IMR-90 (cell line): ENCODE measurements around the gene LGALS3. TPM values are rescaled to one million over a fixed set of nuclear protein-coding genes. Genes with fewer than 3 reads are reported as not detected.
A peak's percentile ranks its signal among the peaks of the same experiment; 100 is the strongest.

Source experiments
- ATAC-seq: fragments of 200-7000 bp; cut with Tn5 transposase; 2 replicates; pipeline ENCODE4 v1.9.1; 2020; ENCODE audit warnings: low read depth, mild to moderate bottlenecking, moderate library complexity
- BruUV-seq: library from RNA; stranded (reverse); fragments of 400-500 nt; replicated peaks from 2 replicates; lab custom pipeline; 2021; lab: Mats Ljungman, UMichigan
- CTCF ChIA-PET: fragments of 300-600 bp; formaldehyde crosslinking; extraction: SDS; loops from one replicate; lab custom pipeline; 2021; ENCODE audit warnings: antibody characterized with exemption; lab: Yijun Ruan, JAX
- POLR2A ChIA-PET: fragments of 300-600 bp; sonication (Branson Sonifier 250); formaldehyde crosslinking; loops from one replicate; lab custom pipeline; 2022; ENCODE audit warnings: antibody characterized with exemption; ENCODE audit not compliant: unreplicated experiment; lab: Charles Lee
- DNase-seq: peaks from one replicate; pipeline ENCODE4 v3.0.0; 2013
- H2AFZ ChIP-seq: replicated peaks from 2 replicates; pipeline ENCODE3; 2013; ENCODE audit warnings: low read length, mild to moderate bottlenecking; ENCODE audit not compliant: poor library complexity
- H2AK5ac ChIP-seq: 2 replicates; pipeline ENCODE4 v1.6.1; 2013; ENCODE audit warnings: low read depth, low read length, inconsistent platforms
- H2AK9ac ChIP-seq: replicated peaks from 2 replicates; pipeline ENCODE3; 2013; ENCODE audit warnings: mild to moderate bottlenecking, low read depth, low read length, moderate library complexity; ENCODE audit not compliant: poor library complexity
- H2BK120ac ChIP-seq: 2 replicates; pipeline ENCODE4 v1.6.1; 2013; ENCODE audit warnings: low read depth, low read length, inconsistent platforms
- H2BK15ac ChIP-seq: 3 replicates; pipeline ENCODE4 v1.6.1; 2013; ENCODE audit warnings: low read depth, low read length, inconsistent platforms
- H2BK20ac ChIP-seq: 2 replicates; pipeline ENCODE4 v1.6.1; 2013; ENCODE audit warnings: low read depth, mild to moderate bottlenecking, inconsistent platforms, low read length, moderate library complexity
- H2BK5ac ChIP-seq: 2 replicates; pipeline ENCODE4 v1.6.1; 2013; ENCODE audit warnings: mild to moderate bottlenecking, low read depth, low read length, inconsistent platforms; ENCODE audit not compliant: poor library complexity, severe bottlenecking
- H3K14ac ChIP-seq: replicated peaks from 2 replicates; pipeline ENCODE4 v1.6.1; 2013; ENCODE audit warnings: low read depth, low read length, inconsistent platforms
- H3K18ac ChIP-seq: 2 replicates; pipeline ENCODE4 v1.6.1; 2013; ENCODE audit warnings: low read depth, low read length, control low read depth
- H3K23ac ChIP-seq: 2 replicates; pipeline ENCODE4 v1.6.1; 2013; ENCODE audit warnings: low read depth, low read length, inconsistent platforms
- H3K27ac ChIP-seq: 2 replicates; pipeline ENCODE4 v1.5.1; 2013; ENCODE audit warnings: mild to moderate bottlenecking, control low read depth, low read length; ENCODE audit not compliant: insufficient read depth
- H3K27me3 ChIP-seq: 2 replicates; pipeline ENCODE4 v1.6.1; 2013; ENCODE audit warnings: low read length; ENCODE audit not compliant: control insufficient read depth, insufficient read depth
- H3K36me3 ChIP-seq: 2 replicates; pipeline ENCODE4 v1.6.1; 2013; ENCODE audit warnings: low read length, mixed read lengths; ENCODE audit not compliant: control insufficient read depth, insufficient read depth
- H3K4ac ChIP-seq: 2 replicates; pipeline ENCODE4 v1.6.1; 2013; ENCODE audit warnings: low read depth, low read length, inconsistent platforms
- H3K4me1 ChIP-seq: 2 replicates; pipeline ENCODE4 v1.6.1; 2013; ENCODE audit warnings: low read length, mixed read lengths; ENCODE audit not compliant: control insufficient read depth, insufficient read depth
- H3K4me2 ChIP-seq: 2 replicates; pipeline ENCODE4 v1.6.1; 2013; ENCODE audit warnings: low read depth, mild to moderate bottlenecking, control low read depth, low read length, moderate library complexity
- H3K4me3 ChIP-seq: 2 replicates; pipeline ENCODE4 v1.5.1; 2013; ENCODE audit warnings: low read depth, mild to moderate bottlenecking, control low read depth, low read length, moderate library complexity; ENCODE audit not compliant: insufficient read depth
- H3K56ac ChIP-seq: 2 replicates; pipeline ENCODE4 v1.6.1; 2013; ENCODE audit warnings: low read length, inconsistent platforms; ENCODE audit not compliant: insufficient read depth; ENCODE audit errors: extremely low read depth
- H3K79me1 ChIP-seq, 2 experiments: 2 replicates each; pipeline ENCODE4 v1.6.1; 2013; ENCODE audit warnings: low read length in 2 of 2, inconsistent platforms in 1 of 2, low read depth in 1 of 2
- H3K9ac ChIP-seq: 2 replicates; pipeline ENCODE4 v1.6.1; 2013; ENCODE audit warnings: low read depth, low read length, control low read depth
- H3K9me1 ChIP-seq: 2 replicates; pipeline ENCODE4 v1.6.1; 2013; ENCODE audit warnings: low read length, inconsistent platforms; ENCODE audit not compliant: insufficient read depth
- H3K9me3 ChIP-seq: 2 replicates; pipeline ENCODE4 v1.6.1; 2013; ENCODE audit warnings: low read length; ENCODE audit not compliant: control insufficient read depth, insufficient read depth
- H4K20me1 ChIP-seq: 2 replicates; pipeline ENCODE4 v1.6.1; 2013; ENCODE audit warnings: low read length, inconsistent platforms; ENCODE audit not compliant: insufficient read depth
- H4K5ac ChIP-seq: 2 replicates; pipeline ENCODE4 v1.6.1; 2013; ENCODE audit warnings: mild to moderate bottlenecking, low read depth, low read length, control low read depth
- H4K8ac ChIP-seq, 2 experiments: 2 replicates each; pipeline ENCODE4 v1.6.1; 2013; ENCODE audit warnings: low read depth in 2 of 2, low read length in 2 of 2, control low read depth in 1 of 2, inconsistent platforms in 1 of 2
- H4K91ac ChIP-seq: 2 replicates; pipeline ENCODE4 v1.6.1; 2013; ENCODE audit warnings: low read depth, low read length, inconsistent platforms; ENCODE audit not compliant: insufficient read depth
- BHLHE40 ChIP-seq: fragments of 150-350 bp; IDR thresholded peaks from 2 replicates; pipeline ENCODE4 v1.6.1; 2016; ENCODE audit warnings: mild to moderate bottlenecking, low read depth, low read length
- CEBPB ChIP-seq: IDR thresholded peaks from 2 replicates; pipeline ENCODE4 v1.6.1; 2012; ENCODE audit warnings: low read depth, low read length, improper control_type of control experiment
- CHD1 ChIP-seq: IDR thresholded peaks from 2 replicates; pipeline ENCODE4 v1.6.1; 2012; ENCODE audit warnings: low read depth, low read length, improper control_type of control experiment
- FOS ChIP-seq: fragments of 150-350 bp; IDR thresholded peaks from 2 replicates; pipeline ENCODE4 v1.6.1; 2016; ENCODE audit warnings: low read depth, low read length
- MAZ ChIP-seq: IDR thresholded peaks from 2 replicates; pipeline ENCODE4 v1.6.1; 2012; ENCODE audit warnings: low read depth, mild to moderate bottlenecking, low read length, improper control_type of control experiment, moderate library complexity, borderline replicate concordance
- USF2 ChIP-seq: fragments of 150-350 bp; IDR thresholded peaks from 2 replicates; pipeline ENCODE4 v1.6.1; 2017; ENCODE audit warnings: mild to moderate bottlenecking, antibody characterized with exemption, low read length, low read depth
- WGBS, 2 experiments: methylation state at CpG; one replicate each; pipeline versions ENCODE4 v1.1.5 to v1.1.7; 2013; ENCODE audit warnings: missing lambda C conversion rate in 2 of 2; ENCODE audit not compliant: insufficient read length in 1 of 2; ENCODE audit errors: extremely low coverage in 2 of 2; 5-methylcytosine and 5-hydroxymethylcytosine counted together
- dilution Hi-C: fragments of 300-500 bp; cut with HindIII; formaldehyde crosslinking; loops from one replicate; pipeline ENCODE4 v1.14.3; 2018; ENCODE audit warnings: low sequenced_read_pairs; ENCODE audit not compliant: unreplicated experiment
- in situ Hi-C: fragments of 300-500 bp; cut with MboI; formaldehyde crosslinking; loops from 3 replicates; pipeline ENCODE4 v1.14.3; 2019; ENCODE audit warnings: low sequenced_read_pairs, inconsistent platforms, mixed read lengths
- intact Hi-C: fragments of 100-400 bp; cut with micrococcal nuclease; formaldehyde crosslinking; loops from 2 replicates; pipeline ENCODE4 v1.10.0; 2022
- polyA plus RNA-seq, 3 experiments: library from polyadenylated mRNA; depleted of rRNA; stranded (reverse); fragments of >200 nt; gene quantifications; 2 replicates each; pipeline ENCODE4 v1.2.3, GENCODE V29; 2012; ENCODE audit warnings: low replicate concordance in 1 of 3
- total RNA-seq: library from RNA; depleted of rRNA; stranded (reverse); fragments of >200 nt; gene quantifications from 2 replicates; pipeline ENCODE4 v1.2.3, GENCODE V29; 2012

Gene LGALS3
- total and polyA plus RNA-seq, 2 of the 4 experiments (the other 2 are of a cell fraction): 84.4 to 171 TPM

DNA sequence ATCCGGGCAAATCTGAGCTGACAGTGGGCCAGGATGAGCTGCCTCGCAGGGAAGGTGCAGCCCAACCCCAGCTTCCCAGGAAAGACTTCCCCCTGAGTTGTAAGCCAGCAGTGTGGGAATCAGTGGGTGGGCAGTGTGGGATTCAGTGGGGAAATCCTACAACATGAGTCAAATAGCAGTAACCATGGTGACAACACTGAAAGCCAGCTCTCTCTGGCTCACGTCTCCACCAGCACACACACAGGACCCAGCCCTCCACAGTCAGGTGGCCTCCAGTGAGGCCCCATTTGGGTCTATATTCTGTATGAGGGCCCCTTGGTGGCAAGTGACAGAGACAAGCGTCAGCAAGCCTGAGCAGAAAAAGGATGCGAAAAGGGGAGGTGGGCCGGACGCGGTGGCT is 6.0 kb upstream of the LGALS3 start:
- Histone ChIP-seq H2BK20ac (peak overlapping the region; percentile 58; the same call in 1 of the 2 replicates), H3K4me2 (peak overlapping the region; percentile 45; the same call in 1 of the 2 replicates), H4K8ac (peak overlapping the region in 1 of 2 experiments; percentile 59; a peak in 1 of 4 replicates), H2BK15ac (no peak overlapping the region; the same call in 2 of the 3 replicates), H3K36me3 (no peaks in the 10 kb centered on the region), H3K14ac (no peak overlapping the region), H4K20me1 (no peaks in the 10 kb centered on the region), H3K18ac (peak overlapping the region; percentile 41; the same call in 1 of the 2 replicates), H3K27ac (no peak overlapping the region), H2BK120ac (peak overlapping the region; percentile 61), H3K27me3 (no peaks in the 10 kb centered on the region), H3K9ac (no peak overlapping the region), H3K9me3 (no peaks in the 10 kb centered on the region), H4K91ac (peak overlapping the region; percentile 62), H2BK5ac (no peak overlapping the region), H2AK5ac (peak overlapping the region; percentile 24; the same call in 1 of the 2 replicates), H3K23ac (no peak overlapping the region), H3K4me1 (peaks cover 16% of the 10 kb centered on the region), H3K79me1 (no peaks in the 10 kb centered on the region), H3K4ac (peak overlapping the region; percentile 43), H3K4me3 (no peak overlapping the region), H3K9me1 (peaks cover 5% of the 10 kb centered on the region), H2AFZ (peak overlapping the region; percentile 75), H3K56ac (no peak overlapping the region), H4K5ac (peak overlapping the region; percentile 13; the same call in 1 of the 2 replicates), H2AK9ac (peak overlapping the region; percentile 18)
- TF ChIP-seq USF2 (peak; percentile 71), FOS (peak; percentile 69), CHD1 (no peak), CEBPB (peak; percentile 68), MAZ (no peak; the same call in 1 of the 2 replicates), BHLHE40 (peak; percentile 29; the same call in 1 of the 2 replicates)
- ChIA-PET CTCF (no interaction called here), POLR2A (interaction anchor here (0.5 kb wide), 1 partner anchor 12 kb away, joined by 10 read pairs; no protein-coding TSS in a partner anchor)
- dilution Hi-C loops (no loop called here), in situ Hi-C loops (no loop called here), intact Hi-C loops (loop anchor here (2.0 kb wide), 1 partner anchor 20 kb away; no protein-coding TSS in a partner anchor)
- DNase-seq (peak; percentile 98), ATAC-seq (peak; percentile 91)
- 90% methylated on average over 4 of the region's 8 CpGs; no CpG with 5 or more reads in 1 of the 2 experiments for WGBS, 2 experiments
- BruUV-seq: no TSS peak
